Hepatocyte (in vitro differentiated cells): ENCODE data around the gene RBM23. TPM values are rescaled to one million over a fixed set of nuclear protein-coding genes. Genes with fewer than 3 reads are reported as not detected.

ENCODE experiments used
- DNase-seq: peaks from one replicate; pipeline ENCODE4 v3.0.0-alpha.2; 2016; ENCODE audit warnings: low spot score
- H2AFZ ChIP-seq: fragments of 200-600 bp; sonication (generic); 2 replicates; pipeline ENCODE4 v1.6.0; 2016; ENCODE audit warnings: antibody characterized with exemption, mild to moderate bottlenecking
- H3K27ac ChIP-seq: fragments of 200-600 bp; sonication (generic); 2 replicates; pipeline ENCODE4 v1.5.1; 2016; ENCODE audit warnings: mild to moderate bottlenecking
- H3K27me3 ChIP-seq: fragments of 200-600 bp; sonication (generic); 2 replicates; pipeline ENCODE4 v1.6.1; 2016
- H3K36me3 ChIP-seq: fragments of 200-600 bp; sonication (generic); replicated peaks from 2 replicates; pipeline ENCODE4 v1.5.1; 2016; ENCODE audit warnings: low read depth; ENCODE audit not compliant: insufficient read depth
- H3K4me1 ChIP-seq: fragments of 200-600 bp; sonication (generic); 2 replicates; pipeline ENCODE4 v1.5.1; 2016; ENCODE audit warnings: mild to moderate bottlenecking, moderate library complexity; ENCODE audit not compliant: insufficient read depth
- H3K4me2 ChIP-seq: fragments of 200-600 bp; sonication (generic); 2 replicates; pipeline ENCODE4 v1.6.0; 2016
- H3K4me3 ChIP-seq: fragments of 200-600 bp; sonication (generic); 2 replicates; pipeline ENCODE4 v1.5.1; 2016; ENCODE audit warnings: mild to moderate bottlenecking
- H3K79me2 ChIP-seq: fragments of 200-600 bp; sonication (generic); 2 replicates; pipeline ENCODE4 v1.6.0; 2017; ENCODE audit warnings: mild to moderate bottlenecking
- H3K9me2 ChIP-seq: fragments of 200-600 bp; sonication (generic); replicated peaks from 2 replicates; pipeline ENCODE4 v1.6.0; 2017; ENCODE audit warnings: mild to moderate bottlenecking; ENCODE audit not compliant: insufficient read depth
- H3K9me3 ChIP-seq: fragments of 200-600 bp; sonication (generic); 2 replicates; pipeline ENCODE4 v1.5.1; 2016; ENCODE audit warnings: low read depth, mild to moderate bottlenecking
- H4K20me1 ChIP-seq: fragments of 200-600 bp; sonication (generic); 2 replicates; pipeline ENCODE4 v1.6.0; 2016; ENCODE audit warnings: mild to moderate bottlenecking; ENCODE audit not compliant: insufficient read depth, poor library complexity, severe bottlenecking
- EZH2 ChIP-seq: fragments of 200-600 bp; sonication (generic); IDR thresholded peaks from 2 replicates; pipeline ENCODE4 v1.6.1; 2016; ENCODE audit warnings: antibody characterized with exemption, mild to moderate bottlenecking, borderline replicate concordance
- EZH2phosphoT487 ChIP-seq: fragments of 200-600 bp; sonication (generic); IDR thresholded peaks from one replicate; pipeline ENCODE4 v1.6.1; 2018; ENCODE audit warnings: antibody characterized with exemption, mild to moderate bottlenecking, low read depth, moderate library complexity; ENCODE audit not compliant: unreplicated experiment, severe bottlenecking
- WGBS: methylation state at CpG from one replicate; pipeline ENCODE4 v1.1.6; 2016; ENCODE audit warnings: low lambda C conversion rate; ENCODE audit errors: missing lambda C conversion rate; 5-methylcytosine and 5-hydroxymethylcytosine counted together
- polyA plus RNA-seq: library from polyadenylated mRNA; unstranded; fragments of >200 nt; fragmentation: Nextera tagmentation; extraction: Ambion mirVana; gene quantifications from 2 replicates; pipeline ENCODE4 v1.2.1, GENCODE V29; 2016
- total RNA-seq: library from RNA; depleted of rRNA; stranded (reverse); fragments of >200 nt; gene quantifications from 2 replicates; pipeline ENCODE4 v1.2.3, GENCODE V29; 2014
- TF ChIP-seq, protein P1 (sequence below): fragments of 200-600 bp; sonication (generic); IDR thresholded peaks from 2 replicates; pipeline ENCODE4 v1.5.1; 2016; ENCODE audit warnings: antibody characterized with exemption, mild to moderate bottlenecking; ENCODE audit not compliant: poor library complexity

RBM23 gene
- total and polyA plus RNA-seq, 2 experiments from 2014 or later: 74.1 to 236 TPM

GRCh38 chr14:22870811-22871223 lies 48.1 kb downstream of the RBM23 start:
- Histone ChIP-seq H3K79me2 (peaks cover 22% of the 10 kb centered on the region), H3K4me1 (peaks cover 15% of the 10 kb centered on the region), H3K27me3 (no peaks in the 10 kb centered on the region), H3K9me3 (no peaks in the 10 kb centered on the region), H3K4me2 (peak overlapping the region; percentile 79), H3K36me3 (no peaks in the 10 kb centered on the region), H3K27ac (peak overlapping the region; percentile 100), H3K4me3 (peak overlapping the region; percentile 1), H4K20me1 (no peaks in the 10 kb centered on the region), H2AFZ (peak overlapping the region; percentile 63), H3K9me2 (no peaks in the 10 kb centered on the region)
- TF ChIP-seq, protein P1, sequence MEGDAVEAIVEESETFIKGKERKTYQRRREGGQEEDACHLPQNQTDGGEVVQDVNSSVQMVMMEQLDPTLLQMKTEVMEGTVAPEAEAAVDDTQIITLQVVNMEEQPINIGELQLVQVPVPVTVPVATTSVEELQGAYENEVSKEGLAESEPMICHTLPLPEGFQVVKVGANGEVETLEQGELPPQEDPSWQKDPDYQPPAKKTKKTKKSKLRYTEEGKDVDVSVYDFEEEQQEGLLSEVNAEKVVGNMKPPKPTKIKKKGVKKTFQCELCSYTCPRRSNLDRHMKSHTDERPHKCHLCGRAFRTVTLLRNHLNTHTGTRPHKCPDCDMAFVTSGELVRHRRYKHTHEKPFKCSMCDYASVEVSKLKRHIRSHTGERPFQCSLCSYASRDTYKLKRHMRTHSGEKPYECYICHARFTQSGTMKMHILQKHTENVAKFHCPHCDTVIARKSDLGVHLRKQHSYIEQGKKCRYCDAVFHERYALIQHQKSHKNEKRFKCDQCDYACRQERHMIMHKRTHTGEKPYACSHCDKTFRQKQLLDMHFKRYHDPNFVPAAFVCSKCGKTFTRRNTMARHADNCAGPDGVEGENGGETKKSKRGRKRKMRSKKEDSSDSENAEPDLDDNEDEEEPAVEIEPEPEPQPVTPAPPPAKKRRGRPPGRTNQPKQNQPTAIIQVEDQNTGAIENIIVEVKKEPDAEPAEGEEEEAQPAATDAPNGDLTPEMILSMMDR: no peak
- no peak for TF ChIP-seq EZH2phosphoT487
- TF ChIP-seq EZH2: no peak
- 3% methylated on average over 1 of the region's 1 CpG for WGBS
- no peak for DNase-seq

- Histone ChIP-seq H3K4me3 (no peak overlapping the region), H3K9me2 (no peaks in the 10 kb centered on the region), H3K4me1 (peaks cover 8% of the 10 kb centered on the region), H4K20me1 (no peaks in the 10 kb centered on the region), H3K4me2 (no peak overlapping the region), H2AFZ (no peak overlapping the region), H3K36me3 (no peaks in the 10 kb centered on the region), H3K9me3 (no peaks in the 10 kb centered on the region), H3K27ac (no peak overlapping the region), H3K79me2 (no peaks in the 10 kb centered on the region), H3K27me3 (no peaks in the 10 kb centered on the region)
- TF ChIP-seq, protein P1: no peak
- WGBS: 91% methylated on average over 5 of the region's 5 CpGs
- no peak for DNase-seq
These were observed 52.1 kb downstream of the RBM23 start for GRCh38 chr14:22866874-22867273.

DNA sequence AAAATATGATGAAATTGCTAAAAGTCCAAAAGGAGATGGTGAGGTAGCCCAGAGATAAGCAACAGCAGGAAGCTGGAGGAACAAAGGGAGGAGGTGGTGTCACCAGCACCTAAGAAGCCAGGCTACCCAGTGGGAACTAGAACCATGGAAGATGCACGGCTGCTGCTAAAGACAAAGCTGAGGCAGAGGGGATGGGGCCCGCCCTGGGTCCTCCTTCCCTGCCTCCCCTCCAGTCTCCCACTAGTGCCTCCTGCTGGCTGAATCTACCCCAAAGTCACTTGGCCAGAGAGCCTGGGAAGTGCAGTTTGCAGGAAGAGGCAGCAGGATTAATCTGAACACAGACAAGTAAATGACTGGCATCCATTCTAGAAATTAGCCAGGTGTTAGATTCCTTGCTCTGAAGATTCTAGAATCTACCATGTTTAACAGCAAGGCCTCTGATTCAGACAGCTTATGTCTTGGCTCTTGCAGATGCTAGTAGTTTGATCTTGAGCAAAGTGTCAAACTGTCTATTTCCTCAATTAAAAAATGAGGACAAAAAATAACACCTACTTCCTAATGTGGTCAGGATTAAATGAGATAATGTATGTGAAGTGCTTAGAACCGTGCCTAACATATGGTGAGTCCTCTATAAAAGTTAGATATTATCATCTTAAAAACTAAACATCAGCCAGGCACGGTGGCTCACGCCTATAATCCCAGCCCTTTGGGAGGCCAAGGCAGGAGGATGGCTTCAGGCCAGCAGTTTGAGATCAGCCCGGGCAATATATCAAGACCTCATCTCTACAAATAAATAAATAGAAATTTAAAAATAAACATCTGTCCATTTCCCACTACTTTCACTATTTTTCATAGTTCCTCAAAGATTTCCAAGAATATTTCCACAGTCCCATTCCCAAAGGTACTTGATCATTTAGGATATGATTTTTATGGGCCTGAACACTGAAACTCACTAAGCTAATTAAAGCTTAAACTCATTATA lies 53.2 kb downstream of the RBM23 start:
- DNase-seq: no peak
- H4K20me1 ChIP-seq: no peaks in the 10 kb centered on the region
- H3K79me2 ChIP-seq: no peaks in the 10 kb centered on the region
- peaks cover 7% of the 10 kb centered on the region for H3K4me1 ChIP-seq
- H3K36me3 ChIP-seq: no peaks in the 10 kb centered on the region
- no peak overlapping the region for H3K4me2 ChIP-seq
- TF ChIP-seq EZH2 (no peak), EZH2phosphoT487 (no peak)
- TF ChIP-seq, protein P1: peak; percentile 25
- no peak overlapping the region for H3K27ac ChIP-seq
- H3K27me3 ChIP-seq: no peaks in the 10 kb centered on the region
- no peak overlapping the region for H2AFZ ChIP-seq
- no peaks in the 10 kb centered on the region for H3K9me3 ChIP-seq
- WGBS: 45% methylated on average over 6 of the region's 6 CpGs
- no peaks in the 10 kb centered on the region for H3K9me2 ChIP-seq
- H3K4me3 ChIP-seq: no peak overlapping the region
